Cardiac muscle cell (in vitro differentiated cells and primary cell): ENCODE measurements around the gene E2F2. TPM values are rescaled to one million over a fixed set of nuclear protein-coding genes. Genes with fewer than 3 reads are reported as not detected.

Experiments
- DNase-seq, 2 donors: peaks; one replicate each; pipeline versions ENCODE4 v3.0.0 to v3.0.0-alpha.2; 2010 to 2017; ENCODE audit warnings: low read depth in 1 of 2, low spot score in 1 of 2
- H3K27ac ChIP-seq: fragments of 200-600 bp; sonication (generic); 2 replicates; pipeline ENCODE4 v1.5.1; 2016
- H3K27me3 ChIP-seq: fragments of 200-600 bp; sonication (generic); 2 replicates; pipeline ENCODE4 v1.6.0; 2016; ENCODE audit warnings: control low read depth
- H3K36me3 ChIP-seq: fragments of 200-600 bp; sonication (generic); 2 replicates; pipeline ENCODE4 v1.5.1; 2016; ENCODE audit warnings: control low read depth
- H3K4me1 ChIP-seq: fragments of 200-600 bp; sonication (generic); 2 replicates; pipeline ENCODE4 v1.8.1; 2017; ENCODE audit warnings: low read depth, mild to moderate bottlenecking, mixed run types
- H3K4me3 ChIP-seq: fragments of 200-600 bp; sonication (generic); 2 replicates; pipeline ENCODE4 v1.5.1; 2016; ENCODE audit warnings: mild to moderate bottlenecking
- H3K9me3 ChIP-seq: fragments of 200-600 bp; sonication (generic); 2 replicates; pipeline ENCODE4 v1.5.1; 2017; ENCODE audit warnings: low read depth, mild to moderate bottlenecking, control low read depth
- polyA plus RNA-seq: library from polyadenylated mRNA; unstranded; fragments of >200 nt; fragmentation: Nextera tagmentation; extraction: Ambion mirVana; gene quantifications from 2 replicates; pipeline ENCODE4 v1.2.1, GENCODE V29; 2016
- total RNA-seq: library from RNA; depleted of rRNA; stranded (reverse); fragments of >200 nt; gene quantifications from 2 replicates; pipeline ENCODE4 v1.2.3, GENCODE V29; 2016
- TF ChIP-seq, protein P1 (sequence below): IDR thresholded peaks from 2 replicates; pipeline ENCODE4 v1.5.1; 2012; ENCODE audit warnings: low read depth, mild to moderate bottlenecking, low read length

E2F2 gene
- total and polyA plus RNA-seq, 2 experiments from 2014 or later: 2.1 to 2.2 TPM

- no peaks in the 10 kb centered on the region for H3K27me3 ChIP-seq
- H3K9me3 ChIP-seq: no peaks in the 10 kb centered on the region
- H3K27ac ChIP-seq: no peak overlapping the region
- peak in 1 of 2 donors; percentile 29 for DNase-seq
- H3K4me3 ChIP-seq: no peak overlapping the region
- TF ChIP-seq, protein P1, sequence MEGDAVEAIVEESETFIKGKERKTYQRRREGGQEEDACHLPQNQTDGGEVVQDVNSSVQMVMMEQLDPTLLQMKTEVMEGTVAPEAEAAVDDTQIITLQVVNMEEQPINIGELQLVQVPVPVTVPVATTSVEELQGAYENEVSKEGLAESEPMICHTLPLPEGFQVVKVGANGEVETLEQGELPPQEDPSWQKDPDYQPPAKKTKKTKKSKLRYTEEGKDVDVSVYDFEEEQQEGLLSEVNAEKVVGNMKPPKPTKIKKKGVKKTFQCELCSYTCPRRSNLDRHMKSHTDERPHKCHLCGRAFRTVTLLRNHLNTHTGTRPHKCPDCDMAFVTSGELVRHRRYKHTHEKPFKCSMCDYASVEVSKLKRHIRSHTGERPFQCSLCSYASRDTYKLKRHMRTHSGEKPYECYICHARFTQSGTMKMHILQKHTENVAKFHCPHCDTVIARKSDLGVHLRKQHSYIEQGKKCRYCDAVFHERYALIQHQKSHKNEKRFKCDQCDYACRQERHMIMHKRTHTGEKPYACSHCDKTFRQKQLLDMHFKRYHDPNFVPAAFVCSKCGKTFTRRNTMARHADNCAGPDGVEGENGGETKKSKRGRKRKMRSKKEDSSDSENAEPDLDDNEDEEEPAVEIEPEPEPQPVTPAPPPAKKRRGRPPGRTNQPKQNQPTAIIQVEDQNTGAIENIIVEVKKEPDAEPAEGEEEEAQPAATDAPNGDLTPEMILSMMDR: no peak
- no peaks in the 10 kb centered on the region for H3K4me1 ChIP-seq
- no peaks in the 10 kb centered on the region for H3K36me3 ChIP-seq
These were observed 8.6 kb downstream of the E2F2 start for GRCh38 chr1:23522244-23522982.

DNA sequence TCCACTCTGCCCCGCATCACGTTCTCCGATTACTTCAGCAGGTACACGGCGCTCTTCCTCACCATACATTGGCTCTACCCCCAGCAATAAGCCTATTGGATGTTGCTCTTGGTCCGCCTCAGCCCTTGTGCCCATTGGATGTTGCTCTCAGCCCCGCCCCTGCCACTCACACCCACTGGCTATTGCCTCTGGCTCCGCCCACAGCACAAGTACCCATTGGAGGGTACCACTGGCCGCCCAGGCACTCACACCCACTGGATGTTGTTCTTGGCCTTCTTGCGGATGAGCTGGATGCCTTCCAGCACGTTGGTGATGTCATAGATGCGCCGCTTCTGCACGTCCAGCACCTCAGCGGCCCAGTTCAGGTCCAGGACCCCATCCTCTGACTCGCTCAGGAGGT lies 9.4 kb downstream of the E2F2 start:
- H3K27me3 ChIP-seq: no peaks in the 10 kb centered on the region
- no peaks in the 10 kb centered on the region for H3K4me1 ChIP-seq
- H3K4me3 ChIP-seq: no peak overlapping the region
- H3K9me3 ChIP-seq: no peaks in the 10 kb centered on the region
- TF ChIP-seq, protein P1: no peak
- H3K27ac ChIP-seq: no peak overlapping the region
- no peaks in the 10 kb centered on the region for H3K36me3 ChIP-seq
- DNase-seq: no peak

DNA sequence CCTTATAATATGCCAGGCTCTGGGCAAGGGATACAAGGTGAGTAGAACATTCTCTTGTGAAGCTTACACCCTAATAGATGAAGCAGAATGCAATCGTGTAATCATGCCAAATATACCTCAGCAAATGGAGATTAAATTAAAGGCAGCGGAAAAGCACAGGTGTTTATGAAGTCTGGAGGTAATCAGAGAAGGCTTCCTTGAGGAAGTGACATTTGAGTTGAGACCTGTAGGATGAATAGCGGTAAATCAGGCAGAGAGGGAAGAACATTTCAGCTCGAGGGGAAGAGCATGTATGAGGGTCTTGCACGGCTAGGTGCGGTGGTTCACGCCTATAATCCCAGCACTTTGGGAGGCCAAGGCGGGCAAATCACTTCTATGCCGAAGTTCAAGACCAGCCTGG lies 13.5 kb downstream of the E2F2 start:
- no peaks in the 10 kb centered on the region for H3K4me1 ChIP-seq
- H3K4me3 ChIP-seq: no peak overlapping the region
- no peak for DNase-seq
- no peak overlapping the region for H3K27ac ChIP-seq
- TF ChIP-seq, protein P1: no peak
- no peaks in the 10 kb centered on the region for H3K27me3 ChIP-seq
- no peaks in the 10 kb centered on the region for H3K9me3 ChIP-seq
- H3K36me3 ChIP-seq: no peaks in the 10 kb centered on the region

DNA sequence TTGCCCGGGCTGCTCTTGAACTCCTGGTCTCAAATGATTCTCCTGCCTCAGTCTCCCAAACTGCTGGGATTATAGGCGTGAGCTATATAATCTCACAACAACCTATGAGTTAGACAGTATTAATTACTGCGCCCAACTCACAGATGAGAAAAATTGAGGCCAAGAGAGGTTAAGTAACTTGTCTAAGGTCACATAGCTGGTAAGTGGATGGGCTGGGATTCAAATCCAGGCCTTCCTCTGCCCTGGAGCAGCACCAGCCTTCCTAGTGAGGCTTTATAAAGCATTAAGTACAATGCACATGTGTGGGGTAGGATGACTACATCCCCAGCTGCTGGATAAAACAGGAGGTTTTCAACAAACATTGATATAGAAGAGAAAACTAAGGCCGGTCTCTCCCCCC lies 15.1 kb downstream of the E2F2 start:
- Histone ChIP-seq H3K36me3 (no peaks in the 10 kb centered on the region), H3K4me1 (no peaks in the 10 kb centered on the region), H3K9me3 (no peaks in the 10 kb centered on the region), H3K27ac (no peak overlapping the region), H3K4me3 (no peak overlapping the region), H3K27me3 (no peaks in the 10 kb centered on the region)
- TF ChIP-seq, protein P1: no peak
- DNase-seq: no peak

- H3K36me3 ChIP-seq: no peaks in the 10 kb centered on the region
- H3K27ac ChIP-seq: no peak overlapping the region
- H3K4me1 ChIP-seq: no peaks in the 10 kb centered on the region
- no peak for DNase-seq
- H3K27me3 ChIP-seq: no peaks in the 10 kb centered on the region
- H3K4me3 ChIP-seq: no peak overlapping the region
- TF ChIP-seq, protein P1: no peak
- H3K9me3 ChIP-seq: no peaks in the 10 kb centered on the region
These were observed 16.8 kb downstream of the E2F2 start for GRCh38 chr1:23514111-23514679.
